HepG2 (cell line): Measurements from ENCODE around the gene METTL23. TPM values are rescaled to one million over a fixed set of nuclear protein-coding genes. Genes with fewer than 3 reads are reported as not detected.

Source experiments
- ATAC-seq: fragments of 200-7000 bp; cut with Tn5 transposase; 3 replicates; pipeline ENCODE4 v1.9.1; 2020; ENCODE audit warnings: mild to moderate bottlenecking, moderate library complexity
- BruUV-seq: library from RNA; stranded (reverse); fragments of 400-500 nt; replicated peaks from 2 replicates; lab custom pipeline; 2021; lab: Mats Ljungman, UMichigan
- CTCF ChIA-PET: fragments of 300-600 bp; formaldehyde crosslinking; extraction: SDS; loops from one replicate; lab custom pipeline; 2021; ENCODE audit warnings: low total read pairs, inconsistent platforms, low intra/inter-chr PET ratio; lab: Yijun Ruan, JAX
- POLR2A ChIA-PET: fragments of 350-600 bp; sonication (Branson Sonifier 250); formaldehyde crosslinking; loops from one replicate; lab custom pipeline; 2020; ENCODE audit warnings: antibody characterized with exemption, inconsistent platforms; lab: Yijun Ruan, JAX
- DNase-seq: peaks from one replicate; pipeline ENCODE4 v3.0.0-alpha.2; 2015; ENCODE audit warnings: low spot score
- FAIRE-seq: peaks from 3 replicates; lab custom pipeline; 2011; peaks lifted over from hg19 to GRCh38; lab: Jason Lieb, UNC
- H2AFZ ChIP-seq: one replicate; pipeline ENCODE4 v1.6.1; 2011; ENCODE audit warnings: low read length, inconsistent platforms
- H3K27ac ChIP-seq: fragments of 300-600 bp; 3 replicates; pipeline ENCODE4 v1.8.0; 2011; ENCODE audit warnings: mixed run types, mild to moderate bottlenecking, mixed read lengths, low read length, inconsistent platforms; ENCODE audit not compliant: insufficient read depth; ENCODE audit errors: extremely low read length
- H3K27me3 ChIP-seq, 2 experiments: fragments of 200-600 bp in 1 of 2; 2 replicates in 1 of 2; 3 replicates in 1 of 2; pipeline versions ENCODE4 v1.6.0 to v1.8.0; 2011; ENCODE audit warnings: low read length in 2 of 2, mild to moderate bottlenecking in 2 of 2, moderate library complexity in 2 of 2, inconsistent platforms in 1 of 2; ENCODE audit not compliant: insufficient read depth in 2 of 2, control insufficient read depth in 1 of 2
- H3K36me3 ChIP-seq, 2 experiments: fragments of 200-600 bp in 1 of 2; replicated peaks in 1 of 2; 2 replicates in 1 of 2; 3 replicates in 1 of 2; pipeline versions ENCODE4 v1.5.1 to v1.8.0; 2011; ENCODE audit warnings: low read length in 2 of 2, inconsistent platforms in 1 of 2; ENCODE audit not compliant: insufficient read depth in 2 of 2, control insufficient read depth in 1 of 2
- H3K4me1 ChIP-seq: 2 replicates; pipeline ENCODE4 v1.5.1; 2012; ENCODE audit warnings: low read length, inconsistent platforms; ENCODE audit not compliant: insufficient read depth
- H3K4me2 ChIP-seq: 2 replicates; pipeline ENCODE4 v1.6.0; 2011; ENCODE audit warnings: low read depth, low read length, inconsistent platforms
- H3K4me3 ChIP-seq, 3 experiments: fragments of 200-600 bp in 1 of 3; sonication (generic), shearing (Covaris generic) in 1 of 3; replicated peaks in 1 of 3; 2 replicates each; pipeline ENCODE4 v1.5.1; 2011 to 2016; ENCODE audit warnings: low read length in 3 of 3, inconsistent platforms in 2 of 3, low read depth in 2 of 3, mild to moderate bottlenecking in 2 of 3, control low read depth in 1 of 3, mixed read lengths in 1 of 3; ENCODE audit not compliant: insufficient read depth in 1 of 3
- H3K79me2 ChIP-seq: one replicate; pipeline ENCODE4 v1.6.1; 2011; ENCODE audit warnings: low read length, inconsistent platforms; ENCODE audit not compliant: insufficient read depth
- H3K9ac ChIP-seq: 2 replicates; pipeline ENCODE4 v1.6.0; 2011; ENCODE audit warnings: mild to moderate bottlenecking, low read depth, low read length, inconsistent platforms; ENCODE audit not compliant: insufficient read depth
- H3K9me3 ChIP-seq: 2 replicates; pipeline ENCODE4 v1.5.1; 2012; ENCODE audit warnings: mild to moderate bottlenecking, low read length
- H4K20me1 ChIP-seq: 2 replicates; pipeline ENCODE4 v1.6.0; 2011; ENCODE audit warnings: inconsistent platforms, mild to moderate bottlenecking, low read length, moderate library complexity; ENCODE audit not compliant: insufficient read depth
- ATF5 ChIP-seq: sonication (generic); formaldehyde crosslinking; IDR thresholded peaks from 2 replicates; pipeline ENCODE4 v1.4.0; 2020; ENCODE audit warnings: mild to moderate bottlenecking, low read depth, missing genetic modification reagents
- CBFB ChIP-seq: sonication (generic); formaldehyde crosslinking; IDR thresholded peaks from 2 replicates; pipeline ENCODE4 v1.4.0; 2020; ENCODE audit warnings: missing genetic modification reagents
- MTF1 ChIP-seq: sonication (generic); formaldehyde crosslinking; IDR thresholded peaks from 2 replicates; pipeline ENCODE4 v1.5.0; 2020; ENCODE audit warnings: missing genetic modification reagents
- NPAS2 ChIP-seq: sonication (generic); formaldehyde crosslinking; IDR thresholded peaks from 2 replicates; pipeline ENCODE4 v1.8.0; 2022; ENCODE audit warnings: mild to moderate bottlenecking, missing genetic modification reagents, borderline replicate concordance
- PHF8 ChIP-seq: sonication (generic); formaldehyde crosslinking; IDR thresholded peaks from 2 replicates; pipeline ENCODE4 v1.5.0; 2020; ENCODE audit warnings: missing genetic modification reagents
- ZBTB39 ChIP-seq: sonication (generic); formaldehyde crosslinking; IDR thresholded peaks from 2 replicates; pipeline ENCODE4 v1.5.0; 2020; ENCODE audit warnings: missing genetic modification reagents
- ZBTB8A ChIP-seq: sonication (generic); formaldehyde crosslinking; IDR thresholded peaks from 2 replicates; pipeline ENCODE4 v1.4.0; 2020; ENCODE audit warnings: mild to moderate bottlenecking, low read depth, missing genetic modification reagents, borderline replicate concordance
- ZFYVE20 ChIP-seq: sonication (generic); formaldehyde crosslinking; IDR thresholded peaks from 2 replicates; pipeline ENCODE4 v1.8.0; 2023; ENCODE audit warnings: low read depth, mild to moderate bottlenecking, moderate library complexity, missing genetic modification reagents, borderline replicate concordance
- ZNF460 ChIP-seq: sonication (generic); formaldehyde crosslinking; IDR thresholded peaks from 2 replicates; pipeline ENCODE4 v1.5.1; 2020; ENCODE audit warnings: missing genetic modification reagents, mild to moderate bottlenecking, borderline replicate concordance
- WGBS: methylation state at CpG from one replicate; pipeline ENCODE4 v1.1.6; 2017; ENCODE audit warnings: low lambda C conversion rate; 5-methylcytosine and 5-hydroxymethylcytosine counted together
- in situ Hi-C: cut with HindIII; loops from 2 replicates; pipeline ENCODE4 v1.10.0; 2017; ENCODE audit warnings: low pct_unique_long_range_greater_than_20kb; ENCODE audit not compliant: extremely low pct_ligation_motif_present
- intact Hi-C: fragments of 100-400 bp; cut with micrococcal nuclease; formaldehyde crosslinking; loops from one replicate; pipeline ENCODE4 v1.10.0; 2022; ENCODE audit not compliant: unreplicated experiment
- polyA plus RNA-seq, 8 experiments: library from polyadenylated mRNA; depleted of rRNA in 3 of 8; stranded (reverse) in 7 of 8; unstranded in 1 of 8; fragments of >200 nt; fragmentation: Illumina TruSeq in 4 of 8; extraction: Trizol in 4 of 8; gene quantifications; 2 replicates each; pipeline versions ENCODE4 v1.2.1 to v1.2.3, GENCODE V29; 2011 to 2016; ENCODE audit warnings: low read depth in 4 of 8, missing spikeins in 1 of 8, mixed read lengths in 1 of 8; ENCODE audit not compliant: insufficient read depth in 1 of 8
- total RNA-seq, 5 experiments: library from RNA; depleted of rRNA; stranded (reverse); fragments of >200 nt; fragmentation: Illumina TruSeq; extraction: Trizol; gene quantifications; 2 replicates each; pipeline ENCODE4 v1.2.3, GENCODE V29; 2016; ENCODE audit warnings: low read depth in 1 of 5
- TF ChIP-seq, protein P1 (sequence below): sonication (generic); formaldehyde crosslinking; IDR thresholded peaks from 2 replicates; pipeline ENCODE4 v1.4.0; 2020; ENCODE audit warnings: mild to moderate bottlenecking, missing genetic modification reagents, borderline replicate concordance
- TF ChIP-seq, protein P2 (sequence below): sonication (generic); formaldehyde crosslinking; IDR thresholded peaks from 2 replicates; pipeline ENCODE4 v1.5.1; 2020; ENCODE audit warnings: missing genetic modification reagents, mild to moderate bottlenecking, borderline replicate concordance

Gene METTL23
- total and polyA plus RNA-seq, 2 of the 13 experiments (the other 11 are each of a cell fraction or from before 2014, with no cell fraction given): 39.9 to 104 TPM

DNA sequence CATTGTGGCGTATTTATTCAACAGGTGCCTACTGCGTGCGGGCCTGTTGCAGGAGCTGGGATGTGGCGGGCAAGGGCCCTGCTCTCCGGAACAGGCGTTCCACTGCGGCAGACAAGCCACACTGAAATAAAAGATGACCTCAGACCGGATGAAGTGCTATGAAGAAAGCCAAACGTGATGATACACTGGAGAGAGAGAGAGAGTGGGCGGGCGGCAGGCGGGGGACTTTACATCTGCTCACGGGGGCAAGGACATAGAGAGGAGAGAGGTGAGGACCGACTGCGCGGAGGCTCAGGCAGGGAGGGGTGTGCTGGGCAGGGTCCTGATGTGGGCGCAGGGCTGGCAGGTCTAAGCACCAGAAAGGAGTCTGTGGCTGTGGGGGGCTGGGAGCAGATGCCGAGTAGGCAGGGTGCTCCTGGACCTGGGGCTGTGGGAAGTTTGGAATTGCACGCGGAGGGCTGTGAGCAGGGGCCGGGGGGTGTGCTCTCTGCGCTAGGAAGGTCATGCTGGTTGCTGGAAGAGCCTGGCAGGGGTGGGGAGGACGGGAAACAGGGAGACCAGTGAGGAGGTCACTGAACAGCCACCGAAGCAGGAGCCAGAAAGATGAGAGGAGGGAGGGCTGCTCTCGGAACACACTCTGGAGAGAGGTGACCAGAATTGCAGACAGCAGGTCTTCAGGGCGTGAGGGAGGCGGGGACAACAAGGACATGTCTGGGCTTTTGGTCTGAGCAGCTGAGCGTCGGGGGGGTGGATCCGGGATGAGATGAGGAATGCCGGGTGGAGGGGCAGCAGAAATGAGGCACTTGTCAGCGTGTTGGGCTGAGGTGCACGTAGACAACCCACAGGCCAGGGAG, 25.8 kb upstream of the METTL23 start:
- Histone ChIP-seq H3K9ac (peak overlapping the region; percentile 64), H2AFZ (no peak overlapping the region), H3K79me2 (peaks cover 23% of the 10 kb centered on the region), H3K4me2 (peak overlapping the region; percentile 94), H3K4me3 (peak overlapping the region; percentile 56 to 75 (median 62)), H3K36me3 (no peaks in the 10 kb centered on the region), H3K9me3 (no peaks in the 10 kb centered on the region), H3K27ac (peak overlapping the region; percentile 71), H3K4me1 (peaks cover 74% of the 10 kb centered on the region), H3K27me3 (no peaks in the 10 kb centered on the region), H4K20me1 (peaks cover 3% of the 10 kb centered on the region; the same call in 1 of the 2 replicates)
- DNase-seq (peak; percentile 86), ATAC-seq (peak; percentile 74), FAIRE-seq (peak; percentile 51)
- intact Hi-C loops (loop anchor here (10.0 kb wide), 1 partner anchor 146 kb away; no protein-coding TSS in a partner anchor), in situ Hi-C loops (no loop called here)
- CTCF ChIA-PET: no interaction called here
- no TSS peak for BruUV-seq
- POLR2A ChIA-PET: interaction anchor here (0.6 to 3.5 kb wide), 9 partner anchors 10 to 301 kb away, joined by 3 to 25 read pairs (median 4); partner anchors contain the start of genes JMJD6, MFSD11, MXRA7 and SRSF2
- WGBS: 6% methylated on average over 32 of the region's 33 CpGs
- TF ChIP-seq MTF1 (CRISPR knock-in tag): no peak
- TF ChIP-seq CBFB (CRISPR knock-in tag): no peak
- no peak for TF ChIP-seq NPAS2 (CRISPR knock-in tag)
- TF ChIP-seq ZBTB39 (CRISPR knock-in tag): no peak
- TF ChIP-seq PHF8 (CRISPR knock-in tag): peak; percentile 47; the same call in 1 of the 2 replicates
- TF ChIP-seq ZFYVE20 (CRISPR knock-in tag): no peak
- TF ChIP-seq, protein P1, sequence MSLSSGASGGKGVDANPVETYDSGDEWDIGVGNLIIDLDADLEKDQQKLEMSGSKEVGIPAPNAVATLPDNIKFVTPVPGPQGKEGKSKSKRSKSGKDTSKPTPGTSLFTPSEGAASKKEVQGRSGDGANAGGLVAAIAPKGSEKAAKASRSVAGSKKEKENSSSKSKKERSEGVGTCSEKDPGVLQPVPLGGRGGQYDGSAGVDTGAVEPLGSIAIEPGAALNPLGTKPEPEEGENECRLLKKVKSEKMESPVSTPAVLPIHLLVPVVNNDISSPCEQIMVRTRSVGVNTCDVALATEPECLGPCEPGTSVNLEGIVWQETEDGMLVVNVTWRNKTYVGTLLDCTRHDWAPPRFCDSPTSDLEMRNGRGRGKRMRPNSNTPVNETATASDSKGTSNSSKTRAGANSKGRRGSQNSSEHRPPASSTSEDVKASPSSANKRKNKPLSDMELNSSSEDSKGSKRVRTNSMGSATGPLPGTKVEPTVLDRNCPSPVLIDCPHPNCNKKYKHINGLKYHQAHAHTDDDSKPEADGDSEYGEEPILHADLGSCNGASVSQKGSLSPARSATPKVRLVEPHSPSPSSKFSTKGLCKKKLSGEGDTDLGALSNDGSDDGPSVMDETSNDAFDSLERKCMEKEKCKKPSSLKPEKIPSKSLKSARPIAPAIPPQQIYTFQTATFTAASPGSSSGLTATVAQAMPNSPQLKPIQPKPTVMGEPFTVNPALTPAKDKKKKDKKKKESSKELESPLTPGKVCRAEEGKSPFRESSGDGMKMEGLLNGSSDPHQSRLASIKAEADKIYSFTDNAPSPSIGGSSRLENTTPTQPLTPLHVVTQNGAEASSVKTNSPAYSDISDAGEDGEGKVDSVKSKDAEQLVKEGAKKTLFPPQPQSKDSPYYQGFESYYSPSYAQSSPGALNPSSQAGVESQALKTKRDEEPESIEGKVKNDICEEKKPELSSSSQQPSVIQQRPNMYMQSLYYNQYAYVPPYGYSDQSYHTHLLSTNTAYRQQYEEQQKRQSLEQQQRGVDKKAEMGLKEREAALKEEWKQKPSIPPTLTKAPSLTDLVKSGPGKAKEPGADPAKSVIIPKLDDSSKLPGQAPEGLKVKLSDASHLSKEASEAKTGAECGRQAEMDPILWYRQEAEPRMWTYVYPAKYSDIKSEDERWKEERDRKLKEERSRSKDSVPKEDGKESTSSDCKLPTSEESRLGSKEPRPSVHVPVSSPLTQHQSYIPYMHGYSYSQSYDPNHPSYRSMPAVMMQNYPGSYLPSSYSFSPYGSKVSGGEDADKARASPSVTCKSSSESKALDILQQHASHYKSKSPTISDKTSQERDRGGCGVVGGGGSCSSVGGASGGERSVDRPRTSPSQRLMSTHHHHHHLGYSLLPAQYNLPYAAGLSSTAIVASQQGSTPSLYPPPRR (CRISPR knock-in tag): peak; percentile 80
- no peak for TF ChIP-seq ZNF460 (CRISPR knock-in tag)
- TF ChIP-seq, protein P2, sequence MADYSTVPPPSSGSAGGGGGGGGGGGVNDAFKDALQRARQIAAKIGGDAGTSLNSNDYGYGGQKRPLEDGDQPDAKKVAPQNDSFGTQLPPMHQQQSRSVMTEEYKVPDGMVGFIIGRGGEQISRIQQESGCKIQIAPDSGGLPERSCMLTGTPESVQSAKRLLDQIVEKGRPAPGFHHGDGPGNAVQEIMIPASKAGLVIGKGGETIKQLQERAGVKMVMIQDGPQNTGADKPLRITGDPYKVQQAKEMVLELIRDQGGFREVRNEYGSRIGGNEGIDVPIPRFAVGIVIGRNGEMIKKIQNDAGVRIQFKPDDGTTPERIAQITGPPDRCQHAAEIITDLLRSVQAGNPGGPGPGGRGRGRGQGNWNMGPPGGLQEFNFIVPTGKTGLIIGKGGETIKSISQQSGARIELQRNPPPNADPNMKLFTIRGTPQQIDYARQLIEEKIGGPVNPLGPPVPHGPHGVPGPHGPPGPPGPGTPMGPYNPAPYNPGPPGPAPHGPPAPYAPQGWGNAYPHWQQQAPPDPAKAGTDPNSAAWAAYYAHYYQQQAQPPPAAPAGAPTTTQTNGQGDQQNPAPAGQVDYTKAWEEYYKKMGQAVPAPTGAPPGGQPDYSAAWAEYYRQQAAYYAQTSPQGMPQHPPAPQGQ (CRISPR knock-in tag): 0 out of 2 replicates have a peak, but pooled peaks have one; percentile 18
- 0 out of 2 replicates have a peak, but pooled peaks have one; percentile 75 for TF ChIP-seq ZBTB8A
- 0 out of 2 replicates have a peak, but pooled peaks have one; percentile 45 for TF ChIP-seq ATF5
